GM18867 (cell line): ENCODE data around the gene GNAT2.
"Not testable (repeated sequence)": the region's sequence is repeated elsewhere in the genome, so short reads cannot be mapped to it uniquely, and the experiment has no call there.

Experiments used
- ATAC-seq: cut with Tn5 transposase; IDR thresholded peaks from one replicate; pipeline ENCODE4 v1.9.1; 2021; ENCODE audit warnings: mild to moderate bottlenecking, moderate library complexity; ENCODE audit not compliant: unreplicated experiment

The GNAT2 gene

GRCh38 chr1:109619576-109620400 is at the start of gene GNAT2, which contains the start of gene AMPD2:
GNAT2 (minus strand) TSS chr1:109619616; CDS start chr1:109612870, 6,746 bp downstream.
AMPD2 (plus strand) TSS chr1:109619837; CDS start chr1:109621176, 1,339 bp downstream.
- ATAC-seq: peak; percentile 62

DNA sequence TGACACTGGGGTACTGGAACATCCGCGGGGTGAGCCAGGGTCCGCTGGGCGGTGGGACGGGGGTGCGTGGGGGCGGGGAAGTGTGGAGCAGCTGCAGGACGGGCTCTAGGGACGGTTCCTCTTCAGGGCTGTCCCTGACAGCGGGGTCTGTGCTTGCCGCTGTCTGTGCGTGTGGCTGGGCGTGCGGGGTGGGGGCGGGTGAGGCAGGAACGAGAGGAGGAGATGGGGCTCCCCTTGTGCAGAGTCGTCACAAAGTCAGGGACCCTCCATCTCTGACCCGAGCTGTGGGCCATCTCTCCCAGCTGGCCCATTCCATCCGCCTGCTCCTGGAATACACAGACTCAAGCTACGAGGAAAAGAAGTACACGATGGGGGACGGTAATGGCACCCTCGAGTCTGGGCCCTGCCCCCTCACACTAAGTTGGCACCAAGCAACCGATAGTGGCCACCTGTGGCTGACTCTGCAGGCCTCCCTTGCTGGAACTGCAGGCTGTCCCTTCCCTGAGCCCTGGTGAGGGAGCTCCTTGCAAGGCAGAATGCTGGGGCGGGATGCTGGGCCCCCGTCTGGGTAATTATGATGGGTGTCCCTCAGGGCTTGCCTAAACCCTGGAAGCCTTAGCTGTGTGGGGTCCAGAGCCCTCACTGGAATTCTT is 48.8 kb upstream of the GNAT2 start:
- ATAC-seq: no peak

DNA sequence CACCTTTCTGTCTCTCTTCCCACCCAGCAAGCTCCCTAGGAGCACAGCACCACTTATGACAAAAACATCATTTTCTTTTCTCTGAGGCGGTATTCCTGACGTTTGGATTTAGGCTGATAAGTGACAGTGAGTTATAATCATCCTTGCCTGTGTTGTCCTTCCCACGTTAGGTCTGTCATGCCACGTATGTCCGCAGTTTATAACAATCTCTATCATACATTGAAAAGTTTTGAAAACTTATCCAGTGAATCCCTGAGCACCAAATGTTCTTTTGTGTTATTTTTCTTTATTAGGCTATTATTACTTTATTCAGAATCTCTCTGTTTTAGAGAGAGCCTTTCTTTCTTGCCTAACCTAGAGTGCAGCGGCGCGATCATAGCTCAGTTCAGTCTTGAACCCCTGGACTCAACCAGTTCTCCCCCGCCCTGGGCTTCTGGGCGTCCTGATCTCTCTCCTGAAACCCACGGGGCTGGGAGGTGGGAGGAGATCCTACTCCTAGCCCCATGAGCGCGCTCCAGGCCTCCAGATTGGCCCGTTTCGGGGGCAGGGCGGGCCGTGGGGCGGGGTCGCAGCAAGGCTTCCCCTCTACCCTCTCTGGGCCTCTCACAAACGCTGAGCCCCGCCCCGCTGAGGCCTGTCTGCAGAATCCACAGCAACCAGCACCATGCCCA is 48.2 kb upstream of the GNAT2 start, which contains the start of gene GSTM2:
TSS of gene GSTM2 (plus strand) at position 606 of the 671 bp plus-strand sequence. CDS start at position 665, 59 bp downstream.
- ATAC-seq: peak; percentile 56

- ATAC-seq: no peak
These were observed 45.3 kb upstream of the GNAT2 start for GRCh38 chr1:109664671-109665070.

DNA sequence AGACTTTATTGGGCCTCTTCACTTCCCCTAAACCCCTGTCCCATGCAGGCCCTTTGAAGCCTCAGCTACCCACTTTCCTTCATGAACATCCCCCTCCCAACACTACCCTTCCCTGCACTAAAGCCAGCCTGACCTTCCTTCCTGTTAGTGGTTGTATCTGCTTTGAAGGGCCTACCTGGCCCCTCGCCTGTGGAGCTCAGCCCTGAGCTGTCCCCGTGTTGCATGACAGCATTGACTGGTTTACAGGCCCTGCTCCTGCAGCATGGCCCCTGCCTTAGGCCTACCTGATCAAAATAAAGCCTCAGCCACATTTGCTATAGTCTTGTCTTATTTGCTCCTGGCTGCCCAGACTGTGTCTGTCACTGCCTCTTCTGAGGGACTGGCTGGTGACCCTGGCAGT is 42.0 kb upstream of the GNAT2 start:
- no peak for ATAC-seq

DNA sequence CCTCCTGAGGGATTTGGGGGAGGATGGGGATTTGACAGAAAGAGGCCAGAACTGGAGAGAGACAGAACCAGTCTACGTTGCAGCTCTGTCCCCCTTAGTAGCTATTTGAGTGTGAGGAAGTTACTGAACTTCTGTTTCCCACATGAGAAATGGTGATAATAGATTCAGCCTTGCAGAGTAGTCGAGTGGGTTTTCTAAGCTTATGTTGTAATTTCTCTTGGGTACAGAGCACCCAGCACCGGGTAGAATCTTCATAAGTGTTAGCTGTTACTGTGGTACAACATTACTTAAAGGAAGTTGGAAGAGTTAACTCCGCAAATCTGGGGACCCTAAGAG is 41.2 kb upstream of the GNAT2 start:
- not testable (repeated sequence) for ATAC-seq

GRCh38 chr1:109659997-109660690 is 40.7 kb upstream of the GNAT2 start:
- no peak for ATAC-seq

GRCh38 chr1:109659145-109659544 is 39.7 kb upstream of the GNAT2 start:
- ATAC-seq: no peak

GRCh38 chr1:109658533-109659042 is 39.2 kb upstream of the GNAT2 start:
- no peak for ATAC-seq

DNA sequence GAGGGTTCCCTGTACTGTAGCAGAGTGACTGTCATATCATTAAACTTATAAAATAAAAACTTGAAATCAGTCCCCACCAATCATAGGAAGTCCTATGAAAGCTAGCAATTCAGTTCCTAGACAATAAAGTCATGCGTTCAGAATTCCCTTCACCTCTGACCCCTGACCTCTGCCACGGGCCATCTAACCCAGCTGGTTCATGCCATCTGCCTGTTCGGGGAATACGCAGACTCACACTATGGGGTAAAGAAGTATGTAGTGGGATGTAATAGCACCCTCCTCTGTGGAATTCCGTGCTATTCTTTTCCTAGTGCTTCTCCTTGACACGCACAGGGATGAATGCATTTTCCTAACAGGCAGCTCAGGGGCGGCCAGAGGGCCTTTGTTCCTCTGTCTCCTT is 38.6 kb upstream of the GNAT2 start:
- ATAC-seq: no peak

GRCh38 chr1:109657395-109657794 is 38.0 kb upstream of the GNAT2 start:
- ATAC-seq: no peak

DNA sequence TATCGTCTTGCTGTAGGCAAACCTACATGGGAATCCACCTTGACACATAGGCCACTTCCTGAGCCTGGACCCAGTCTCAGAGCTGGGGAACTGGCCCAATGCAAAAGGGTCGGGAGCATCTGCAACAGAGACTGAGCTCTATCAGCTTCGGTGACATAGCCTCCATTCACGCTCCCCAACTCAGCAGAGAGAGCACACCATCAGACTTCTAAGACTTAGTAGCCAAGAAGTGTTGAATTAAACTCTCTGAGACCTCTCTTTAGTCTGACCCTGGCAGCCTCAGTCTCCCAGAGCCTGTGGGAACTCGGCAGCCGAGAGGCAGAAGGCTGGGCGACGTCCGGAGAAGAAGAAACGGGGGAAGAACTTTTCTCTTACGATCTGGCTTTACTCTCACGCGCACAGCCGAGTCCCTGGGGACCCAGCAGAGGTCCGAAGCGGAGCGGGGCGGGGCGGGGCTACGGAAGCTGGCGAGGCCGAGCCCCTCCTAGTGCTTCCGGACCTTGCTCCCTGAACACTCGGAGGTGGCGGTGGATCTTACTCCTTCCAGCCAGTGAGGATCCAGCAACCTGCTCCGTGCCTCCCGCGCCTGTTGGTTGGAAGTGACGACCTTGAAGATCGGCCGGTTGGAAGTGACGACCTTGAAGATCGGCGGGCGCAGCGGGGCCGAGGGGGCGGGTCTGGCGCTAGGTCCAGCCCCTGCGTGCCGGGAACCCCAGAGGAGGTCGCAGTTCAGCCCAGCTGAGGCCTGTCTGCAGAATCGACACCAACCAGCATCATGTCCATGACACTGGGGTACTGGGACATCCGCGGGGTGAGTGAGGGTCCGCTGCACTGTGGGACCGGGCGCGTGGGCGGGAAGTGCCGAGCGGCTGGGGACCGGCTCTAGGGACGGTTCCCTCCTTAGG is 36.5 kb upstream of the GNAT2 start, which contains the start of gene GSTM4:
TSS of gene GSTM4 (plus strand) at position 485 of the 905 bp plus-strand sequence. CDS start at position 776, 291 bp downstream.
- ATAC-seq: peak; percentile 91

DNA sequence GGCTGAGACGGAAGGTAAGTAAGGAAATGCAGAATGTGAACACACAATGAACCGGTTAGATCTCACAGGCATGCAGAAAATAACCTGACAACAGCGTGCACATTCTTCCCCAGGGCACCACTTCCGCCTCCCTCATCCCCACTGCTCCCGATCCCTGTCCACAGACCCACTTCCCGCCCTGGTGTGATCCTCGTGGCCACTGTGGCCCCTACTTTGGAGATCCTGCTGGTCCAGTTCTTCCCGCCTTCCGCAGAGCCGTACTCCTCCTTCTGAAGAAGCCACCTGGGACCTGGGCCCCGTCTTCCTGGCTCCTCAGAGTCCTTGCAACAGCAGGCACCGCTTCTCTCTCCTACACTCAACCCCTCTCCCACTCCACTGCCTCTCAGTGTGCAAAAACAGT is 35.1 kb upstream of the GNAT2 start:
- ATAC-seq: no peak

DNA sequence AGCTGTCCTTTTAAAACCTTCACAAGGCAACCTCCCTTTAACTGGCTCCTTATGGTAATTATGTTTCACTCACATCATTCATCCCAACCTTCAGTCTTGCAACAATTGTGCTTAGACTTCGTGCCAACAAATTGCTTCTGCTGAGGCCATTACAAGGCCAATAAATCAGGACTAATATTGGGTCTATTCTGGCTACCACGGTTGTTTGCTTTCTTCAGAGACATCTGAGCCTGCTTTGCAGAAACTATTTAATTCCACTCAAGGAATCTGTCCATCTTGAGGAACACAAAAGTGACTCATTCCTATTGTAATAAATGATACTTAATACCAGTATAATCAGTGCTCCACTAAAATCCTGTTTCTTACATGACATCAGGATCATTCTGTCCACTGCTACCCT is 33.9 kb upstream of the GNAT2 start:
- no peak for ATAC-seq

DNA sequence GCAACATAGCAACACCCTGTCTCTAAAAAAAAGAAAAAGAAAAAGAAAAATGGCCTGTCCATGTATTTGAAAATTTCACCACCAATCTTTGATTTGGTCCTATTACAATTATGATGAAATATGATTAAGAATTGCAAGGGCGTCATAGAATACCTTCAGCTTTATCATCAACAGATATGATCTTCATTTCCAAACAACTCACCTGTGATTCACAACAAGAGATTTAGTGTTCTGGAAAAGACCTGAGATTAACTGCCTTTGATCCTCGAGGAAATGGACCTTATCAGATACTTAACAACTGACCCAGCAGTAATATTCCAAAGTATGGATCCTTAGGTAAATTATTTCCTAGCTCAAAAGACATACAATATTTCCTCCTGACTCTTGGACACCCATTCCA is 33.0 kb upstream of the GNAT2 start:
- ATAC-seq: no peak

- ATAC-seq: no peak
These were observed 31.2 kb upstream of the GNAT2 start for GRCh38 chr1:109650609-109651008.

DNA sequence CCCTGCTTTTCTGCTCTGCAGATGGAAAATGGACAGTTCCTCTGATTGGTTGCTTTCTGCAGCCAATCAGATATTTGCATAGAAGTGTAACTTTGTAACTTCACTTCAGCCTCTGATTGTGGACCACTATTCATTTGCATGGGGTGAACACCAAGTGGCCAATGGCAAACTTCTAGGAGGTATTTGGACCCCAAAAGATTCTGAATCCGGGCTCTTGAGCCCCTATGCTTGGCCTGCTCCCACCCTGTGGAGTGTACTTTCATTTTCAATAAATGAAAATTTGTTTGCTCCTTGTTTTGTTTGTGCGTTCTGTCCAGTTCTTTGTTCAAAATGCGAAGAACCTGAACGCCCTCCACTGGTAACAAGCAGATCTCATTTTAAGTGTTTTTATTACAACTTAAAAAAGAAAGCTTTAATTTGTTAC is 30.1 kb upstream of the GNAT2 start:
- no peak for ATAC-seq

GRCh38 chr1:109644670-109645069 is 25.3 kb upstream of the GNAT2 start:
- no peak for ATAC-seq

- peak; percentile 91 for ATAC-seq
These were observed 24.2 kb upstream of the GNAT2 start for GRCh38 chr1:109643385-109644230.
